HG02840 (cell line): ENCODE data around the gene BOLL.
A peak's percentile ranks its signal among the peaks of the same experiment; 100 is the strongest.
"Not testable (repeated sequence)": the region's sequence is repeated elsewhere in the genome, so short reads cannot be mapped to it uniquely, and the experiment has no call there.

Source experiments
- ATAC-seq: cut with Tn5 transposase; IDR thresholded peaks from one replicate; pipeline ENCODE4 v1.9.1; 2021; ENCODE audit warnings: mild to moderate bottlenecking, moderate library complexity, moderate number of reproducible peaks; ENCODE audit not compliant: unreplicated experiment, low FRiP score

Gene BOLL

DNA sequence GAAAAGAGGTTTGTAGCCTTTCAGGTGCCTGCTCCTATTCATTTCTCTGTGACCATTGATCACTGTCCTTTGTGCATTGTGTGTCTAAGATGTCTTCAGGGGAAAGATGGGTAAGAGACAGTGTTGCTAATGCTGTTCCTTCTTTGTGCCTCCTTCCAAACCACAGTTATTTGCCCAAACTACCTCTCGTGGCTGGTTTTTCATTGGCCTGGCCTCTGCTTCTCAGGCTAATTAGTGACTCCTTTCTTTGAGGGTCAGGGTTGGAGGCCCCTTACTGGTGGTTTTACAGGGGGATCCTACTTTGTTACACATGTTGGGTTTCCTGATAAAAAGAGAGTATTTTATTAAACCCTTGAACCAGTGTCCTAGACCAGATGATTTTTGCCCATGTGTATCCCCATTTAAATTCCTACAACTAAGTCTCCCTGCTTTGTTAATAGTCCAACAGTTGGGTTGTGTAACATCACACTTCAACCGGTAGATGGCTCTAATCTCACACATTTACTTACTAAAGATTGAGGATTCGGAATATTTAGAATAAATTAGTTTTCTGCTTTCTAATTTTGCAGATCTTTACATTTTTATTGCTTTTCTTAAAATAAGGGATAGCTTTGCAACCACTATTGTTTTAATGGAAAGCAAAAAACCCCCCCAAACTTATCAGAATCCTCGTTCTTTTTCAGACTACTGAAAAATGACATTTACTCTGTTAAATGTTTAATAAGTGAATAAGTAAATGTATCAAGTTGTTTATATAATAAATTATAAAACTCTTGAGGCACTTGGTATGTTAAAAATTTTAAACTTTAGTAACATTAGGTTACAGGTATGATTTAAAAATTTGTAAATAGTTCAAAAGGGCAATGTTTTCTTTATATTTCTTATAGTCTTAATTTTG is 77.6 kb downstream of the BOLL start:
- no peak for ATAC-seq

DNA sequence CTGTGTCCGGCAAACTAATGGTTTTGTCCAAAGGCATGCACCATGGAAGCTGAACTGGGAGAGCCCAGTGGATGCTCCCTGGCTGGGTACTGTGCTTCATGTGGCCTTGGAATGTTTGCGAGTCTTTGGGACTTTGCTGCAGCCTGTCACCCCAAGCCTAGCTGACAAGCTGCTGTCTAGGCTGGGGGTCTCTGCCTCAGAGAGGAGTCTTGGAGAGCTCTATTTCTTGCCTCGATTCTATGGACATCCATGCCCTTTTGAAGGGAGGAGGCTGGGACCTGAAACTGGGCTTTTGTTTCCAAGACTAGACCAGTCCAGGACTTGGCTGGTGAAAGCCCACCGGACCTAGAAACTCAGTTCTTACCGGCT is 78.3 kb downstream of the BOLL start:
- ATAC-seq, result no peak

DNA sequence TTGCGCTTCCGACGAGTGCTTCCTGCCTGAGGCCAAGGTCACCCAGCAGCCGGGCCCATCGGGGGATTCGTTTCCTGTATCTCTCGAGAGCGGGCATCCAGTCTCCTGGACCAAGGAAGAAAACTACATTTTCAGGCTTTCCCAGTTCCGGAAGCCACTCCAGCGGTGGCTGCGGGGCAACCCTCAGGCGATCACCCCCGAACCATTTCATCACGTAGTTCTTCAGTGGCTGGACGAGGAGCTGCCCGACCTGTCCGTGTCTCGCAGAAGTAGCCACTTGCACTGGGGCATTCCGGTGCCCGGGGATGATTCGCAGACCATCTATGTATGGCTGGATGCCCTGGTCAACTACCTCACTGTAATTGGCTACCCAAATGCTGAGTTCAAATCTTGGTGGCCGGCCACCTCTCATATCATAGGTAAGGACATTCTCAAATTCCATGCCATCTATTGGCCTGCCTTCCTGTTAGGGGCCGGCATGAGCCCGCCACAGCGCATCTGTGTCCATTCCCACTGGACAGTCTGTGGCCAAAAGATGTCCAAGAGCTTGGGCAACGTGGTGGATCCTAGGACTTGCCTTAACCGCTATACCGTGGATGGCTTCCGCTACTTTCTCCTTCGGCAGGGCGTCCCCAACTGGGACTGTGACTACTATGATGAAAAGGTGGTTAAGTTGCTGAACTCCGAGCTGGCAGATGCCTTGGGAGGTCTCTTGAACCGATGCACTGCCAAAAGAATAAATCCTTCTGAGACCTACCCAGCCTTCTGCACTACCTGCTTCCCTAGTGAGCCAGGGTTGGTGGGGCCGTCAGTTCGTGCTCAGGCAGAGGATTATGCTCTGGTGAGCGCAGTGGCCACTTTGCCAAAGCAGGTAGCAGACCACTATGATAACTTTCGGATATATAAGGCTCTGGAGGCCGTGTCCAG is 78.9 kb downstream of the BOLL start:
- no peak for ATAC-seq

DNA sequence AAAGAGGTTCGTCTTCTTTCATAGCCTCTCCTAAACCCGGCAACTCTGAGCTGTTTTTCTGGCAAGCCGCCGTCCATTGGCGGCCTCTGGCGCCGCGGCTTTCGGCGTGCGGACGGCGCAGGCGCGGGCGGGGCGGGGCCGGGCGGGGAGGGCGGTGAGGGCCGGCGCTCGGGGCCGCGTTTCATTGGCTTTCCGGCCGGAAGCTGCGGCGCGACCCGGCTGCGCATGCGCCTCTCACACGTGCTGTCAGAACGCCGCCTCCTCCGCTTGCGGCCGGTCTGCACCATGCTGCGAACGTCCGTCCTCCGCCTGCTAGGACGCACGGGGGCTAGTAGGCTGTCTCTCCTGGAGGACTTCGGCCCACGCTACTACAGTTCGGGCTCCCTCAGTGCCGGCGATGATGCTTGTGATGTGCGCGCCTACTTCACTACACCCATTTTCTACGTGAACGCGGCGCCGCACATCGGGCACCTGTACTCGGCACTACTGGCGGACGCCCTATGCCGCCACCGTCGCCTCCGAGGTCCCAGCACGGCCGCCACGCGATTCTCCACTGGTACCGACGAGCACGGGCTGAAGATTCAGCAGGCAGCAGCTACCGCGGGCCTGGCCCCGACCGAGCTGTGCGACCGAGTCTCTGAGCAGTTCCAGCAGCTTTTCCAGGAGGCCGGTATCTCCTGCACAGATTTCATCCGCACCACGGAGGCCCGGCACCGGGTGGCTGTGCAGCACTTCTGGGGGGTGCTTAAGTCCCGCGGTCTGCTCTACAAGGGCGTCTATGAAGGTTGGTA is 79.8 kb downstream of the BOLL start, which contains the start of gene MARS2:
TSS of gene MARS2 (plus strand) at position 249 of the 791 bp plus-strand sequence. CDS start at position 286, 37 bp downstream.
- ATAC-seq, result peak; percentile 84

DNA sequence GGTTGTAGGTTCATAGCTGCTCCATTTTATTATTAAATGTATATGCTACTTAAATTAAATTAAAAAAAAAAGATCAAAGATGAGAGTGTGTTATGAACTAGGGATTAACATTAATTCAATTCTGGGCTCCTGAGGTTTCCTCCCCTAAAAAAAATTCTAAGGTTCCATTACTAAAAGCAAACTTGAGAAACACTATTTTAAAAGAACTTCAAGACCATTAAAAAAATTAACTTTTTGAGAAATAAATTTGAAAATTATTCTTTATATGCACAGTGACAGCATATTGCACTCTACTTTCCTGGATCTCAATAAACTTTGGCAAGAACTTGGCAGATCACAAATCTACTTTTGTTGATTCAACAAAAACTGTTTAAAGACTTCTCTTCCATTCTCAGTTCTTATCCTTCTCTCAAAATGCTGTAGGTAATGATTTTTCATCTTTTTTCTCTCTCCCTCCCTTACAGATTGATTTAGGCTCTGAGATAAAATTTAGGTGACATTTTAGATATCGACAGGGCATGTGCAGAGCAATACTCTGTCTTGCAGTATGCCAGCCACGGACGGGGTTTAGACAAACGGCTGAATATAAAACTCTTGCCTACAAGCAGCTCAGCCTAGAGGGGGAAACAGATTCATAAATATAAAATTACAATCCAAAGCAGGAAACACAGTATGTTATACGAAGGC is 80.5 kb downstream of the BOLL start:
- peak; percentile 43 for ATAC-seq

DNA sequence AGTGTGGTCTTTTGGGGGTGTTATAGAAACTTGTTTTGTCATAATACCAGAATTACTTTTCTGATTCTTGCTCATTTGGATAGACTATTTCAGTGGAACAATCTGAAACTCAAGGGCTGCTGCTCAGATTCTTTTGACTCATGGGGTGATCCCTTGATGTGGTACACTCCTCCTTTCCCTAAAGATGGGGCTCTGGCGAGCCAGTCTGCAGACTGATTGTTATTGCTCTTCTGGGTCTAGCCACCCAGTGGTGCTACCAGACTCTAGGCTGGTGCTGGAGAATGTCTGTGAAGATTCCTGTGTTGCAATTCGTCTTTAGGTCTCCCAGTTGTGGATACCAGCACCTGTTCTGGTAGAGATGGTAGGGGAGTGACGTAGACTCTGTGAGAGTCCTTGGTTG is 84.2 kb downstream of the BOLL start:
- no peak for ATAC-seq

DNA sequence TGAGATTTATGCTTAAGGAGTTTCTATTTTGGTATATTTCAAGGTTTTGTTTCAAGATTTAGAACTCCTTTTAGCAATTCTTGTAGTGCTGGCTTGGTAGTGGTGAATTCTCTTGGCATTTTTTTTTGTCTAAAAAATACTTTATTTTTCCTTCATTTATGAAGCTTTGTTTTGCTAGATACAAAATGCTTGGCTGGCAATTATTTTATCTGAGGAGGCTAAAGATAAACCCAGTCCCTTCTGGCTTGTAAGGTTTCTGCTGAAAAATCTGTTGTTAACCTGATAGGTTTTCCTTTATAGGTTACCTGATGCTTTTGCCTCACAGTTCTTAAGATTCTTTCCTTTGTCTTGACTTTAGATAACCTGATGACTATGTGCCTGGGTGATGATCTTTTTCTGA is 85.4 kb downstream of the BOLL start:
- not testable (repeated sequence) for ATAC-seq

DNA sequence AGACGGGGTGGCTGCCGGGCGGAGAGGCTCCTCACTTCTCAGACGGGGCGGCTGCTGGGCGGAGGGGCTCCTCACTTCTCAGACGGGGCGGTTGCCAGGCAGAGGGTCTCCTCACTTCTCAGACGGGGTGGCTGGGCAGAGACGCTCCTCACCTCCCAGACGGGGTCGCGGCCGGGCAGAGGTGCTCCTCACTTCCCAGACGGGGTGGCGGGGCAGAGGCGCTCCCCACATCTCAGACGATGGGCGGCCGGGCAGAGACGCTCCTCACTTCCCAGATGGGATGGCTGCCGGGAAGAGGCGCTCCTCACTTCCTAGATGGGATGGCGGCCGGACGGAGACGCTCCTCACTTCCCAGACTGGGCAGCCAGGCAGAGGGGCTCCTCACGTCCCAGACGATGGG is 88.5 kb downstream of the BOLL start:
- ATAC-seq, result not testable (repeated sequence)

DNA sequence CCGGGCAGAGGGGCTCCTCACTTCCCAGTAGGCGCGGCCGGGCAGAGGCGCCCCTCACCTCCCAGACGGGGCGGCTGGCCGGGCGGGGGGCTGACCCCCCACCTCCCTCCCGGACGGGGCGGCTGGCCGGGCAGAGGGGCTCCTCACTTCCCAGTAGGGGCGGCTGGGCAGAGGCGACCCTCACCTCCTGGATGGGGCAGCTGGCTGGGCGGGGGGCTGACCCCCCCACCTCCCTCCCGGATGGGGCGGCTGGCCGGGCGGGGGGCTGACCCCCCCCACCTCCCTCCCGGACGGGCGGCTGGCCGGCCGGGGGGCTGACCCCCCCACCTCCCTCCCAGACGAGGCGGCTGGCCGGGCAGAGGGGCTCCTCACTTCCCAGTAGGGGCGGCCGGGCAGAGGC is 89.1 kb downstream of the BOLL start:
- not testable (repeated sequence) for ATAC-seq

DNA sequence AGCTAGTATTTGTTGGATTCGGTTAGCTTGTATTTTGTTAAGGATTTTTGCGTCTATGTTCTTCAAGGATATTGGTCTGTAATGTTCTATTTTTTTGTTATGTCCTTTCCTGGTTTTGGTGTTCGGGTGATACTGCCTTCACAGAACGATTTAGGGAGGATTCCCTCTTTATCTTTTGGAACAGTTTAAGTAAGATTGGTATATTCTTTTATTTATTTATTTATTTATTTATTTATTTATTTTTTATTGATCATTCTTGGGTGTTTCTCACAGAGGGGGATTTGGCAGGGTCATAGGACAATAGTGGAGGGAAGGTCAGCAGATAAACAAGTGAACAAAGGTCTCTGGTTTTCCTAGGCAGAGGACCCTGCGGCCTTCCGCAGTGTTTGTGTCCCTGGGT is 89.9 kb downstream of the BOLL start:
- not testable (repeated sequence) for ATAC-seq

DNA sequence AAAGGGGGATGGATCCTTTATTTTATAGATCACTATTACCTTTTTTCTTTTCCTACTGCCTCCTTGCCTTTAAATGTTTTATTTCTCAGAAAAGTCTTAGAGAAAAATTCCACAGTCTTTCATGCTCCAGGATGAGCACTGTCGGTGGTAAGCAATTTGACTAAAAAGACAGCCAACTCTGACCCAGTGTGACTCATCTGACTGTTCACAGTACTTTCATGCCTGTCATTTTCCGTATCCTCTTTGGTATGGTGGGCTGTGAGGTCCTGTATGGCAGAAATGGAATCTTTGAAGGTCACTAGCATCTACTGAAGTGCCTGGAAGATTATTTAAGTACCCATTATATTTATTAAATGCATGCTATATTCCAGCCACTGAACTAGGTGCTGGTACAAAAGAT is 107.6 kb downstream of the BOLL start:
- ATAC-seq, result no peak

DNA sequence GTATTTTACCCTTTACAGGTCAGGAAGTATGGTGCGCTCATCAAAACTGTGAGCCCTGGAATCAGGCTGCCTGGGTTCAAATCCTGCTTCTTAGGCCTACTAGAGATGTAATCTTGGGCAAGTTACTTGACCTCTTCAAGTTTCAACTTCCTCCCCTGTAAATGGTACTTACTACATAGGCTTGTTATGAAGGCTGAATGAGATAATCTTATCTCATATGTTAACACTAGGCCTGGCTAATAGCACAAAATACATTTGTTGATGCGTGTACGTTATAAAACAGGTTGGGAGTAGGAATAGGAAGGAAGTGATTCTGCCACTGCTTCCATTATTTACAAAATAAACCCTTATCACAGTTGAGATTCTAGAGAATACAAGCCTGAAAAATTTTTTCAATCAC is 108.1 kb downstream of the BOLL start:
- no peak for ATAC-seq
